PFSK-1 (cell line): ENCODE measurements around the gene DDTL.

ENCODE experiments used
- FOXP2 ChIP-seq: optimal IDR thresholded peaks from 2 replicates; pipeline ENCODE3; 2011; ENCODE audit warnings: borderline replicate concordance, control low read depth, inconsistent platforms; ENCODE audit not compliant: insufficient read depth; ENCODE audit errors: extremely low read length, extremely low read depth
- POLR2AphosphoS5 ChIP-seq: IDR thresholded peaks from 2 replicates; pipeline ENCODE4 v1.6.1; 2012; ENCODE audit warnings: low read depth, mild to moderate bottlenecking, control low read depth, low read length, moderate library complexity
- REST ChIP-seq, 2 experiments: IDR thresholded peaks; 2 replicates each; pipeline versions ENCODE4 v1.6.1 to v1.8.0; 2011 to 2012; ENCODE audit warnings: low read depth in 2 of 2, low read length in 2 of 2, control low read depth in 1 of 2, inconsistent platforms in 1 of 2, mild to moderate bottlenecking in 1 of 2, moderate library complexity in 1 of 2; ENCODE audit not compliant: insufficient read depth in 1 of 2
- SIN3A ChIP-seq: IDR thresholded peaks from 2 replicates; pipeline ENCODE4 v1.6.1; 2012; ENCODE audit warnings: mild to moderate bottlenecking, low read length, moderate library complexity, borderline replicate concordance; ENCODE audit not compliant: insufficient read depth
- TAF1 ChIP-seq: IDR thresholded peaks from 2 replicates; pipeline ENCODE4 v1.6.1; 2012; ENCODE audit warnings: low read length, control low read depth, borderline replicate concordance; ENCODE audit not compliant: insufficient read depth

The DDTL gene

GRCh38 chr22:23997092-23997491, 30.4 kb downstream of the DDTL start:
- TF ChIP-seq TAF1: no peak
- no peak for TF ChIP-seq SIN3A
- TF ChIP-seq FOXP2: no peak
- TF ChIP-seq REST (IDR thresholded peaks at IDR 0.05; ENCODE audit: insufficient read depth in 1 of 2, low read depth in 2 of 2, low read length in 2 of 2): no peak
- TF ChIP-seq POLR2AphosphoS5: no peak

GRCh38 chr22:24001314-24001713, 34.6 kb downstream of the DDTL start:
- TF ChIP-seq FOXP2 (no peak), REST (IDR thresholded peaks at IDR 0.05; ENCODE audit: insufficient read depth in 1 of 2, low read depth in 2 of 2, low read length in 2 of 2) (no peak)

- TF ChIP-seq POLR2AphosphoS5: no peak
- TF ChIP-seq TAF1: no peak
These were observed 35.6 kb downstream of the DDTL start for GRCh38 chr22:24002272-24002671.

- TF ChIP-seq POLR2AphosphoS5 (no peak), FOXP2 (no peak), TAF1 (no peak), REST (IDR thresholded peaks at IDR 0.05; ENCODE audit: insufficient read depth in 1 of 2, low read depth in 2 of 2, low read length in 2 of 2) (no peak), SIN3A (no peak)
These were observed 36.2 kb downstream of the DDTL start for GRCh38 chr22:24002851-24003250.

- no peak for TF ChIP-seq REST (IDR thresholded peaks at IDR 0.05; ENCODE audit: insufficient read depth in 1 of 2, low read depth in 2 of 2, low read length in 2 of 2)
- TF ChIP-seq TAF1: no peak
- TF ChIP-seq FOXP2: no peak
- no peak for TF ChIP-seq SIN3A
- no peak for TF ChIP-seq POLR2AphosphoS5
These were observed 37.2 kb downstream of the DDTL start for GRCh38 chr22:24003887-24004286.

- TF ChIP-seq SIN3A (no peak), FOXP2 (no peak), TAF1 (no peak), REST (IDR thresholded peaks at IDR 0.05; ENCODE audit: insufficient read depth in 1 of 2, low read depth in 2 of 2, low read length in 2 of 2) (no peak), POLR2AphosphoS5 (no peak)
These were observed 38.5 kb downstream of the DDTL start, which contains the start of gene GSTT4 for GRCh38 chr22:24005201-24005600. TSS of gene GSTT4 (minus strand) at chr22:24005453. CDS start at chr22:24005356, 97 bp downstream.
